HepG2 (cell line): ENCODE measurements around the gene ZNF740. TPM values are rescaled to one million over a fixed set of nuclear protein-coding genes. Genes with fewer than 3 reads are reported as not detected.

Experiments used
- ATAC-seq: fragments of 200-7000 bp; cut with Tn5 transposase; 3 replicates; pipeline ENCODE4 v1.9.1; 2020; ENCODE audit warnings: mild to moderate bottlenecking, moderate library complexity
- BruUV-seq: library from RNA; stranded (reverse); fragments of 400-500 nt; replicated peaks from 2 replicates; lab custom pipeline; 2021; lab: Mats Ljungman, UMichigan
- CTCF ChIA-PET: fragments of 300-600 bp; formaldehyde crosslinking; extraction: SDS; loops from one replicate; lab custom pipeline; 2021; ENCODE audit warnings: low total read pairs, inconsistent platforms, low intra/inter-chr PET ratio; lab: Yijun Ruan, JAX
- POLR2A ChIA-PET: fragments of 350-600 bp; sonication (Branson Sonifier 250); formaldehyde crosslinking; loops from one replicate; lab custom pipeline; 2020; ENCODE audit warnings: antibody characterized with exemption, inconsistent platforms; lab: Yijun Ruan, JAX
- DNase-seq: peaks from one replicate; pipeline ENCODE4 v3.0.0-alpha.2; 2015; ENCODE audit warnings: low spot score
- FAIRE-seq: peaks from 3 replicates; lab custom pipeline; 2011; peaks lifted over from hg19 to GRCh38; lab: Jason Lieb, UNC
- H2AFZ ChIP-seq: one replicate; pipeline ENCODE4 v1.6.1; 2011; ENCODE audit warnings: low read length, inconsistent platforms
- H3K27ac ChIP-seq: fragments of 300-600 bp; 3 replicates; pipeline ENCODE4 v1.8.0; 2011; ENCODE audit warnings: mixed run types, mild to moderate bottlenecking, mixed read lengths, low read length, inconsistent platforms; ENCODE audit not compliant: insufficient read depth; ENCODE audit errors: extremely low read length
- H3K27me3 ChIP-seq, 2 experiments: fragments of 200-600 bp in 1 of 2; 2 replicates in 1 of 2; 3 replicates in 1 of 2; pipeline versions ENCODE4 v1.6.0 to v1.8.0; 2011; ENCODE audit warnings: low read length in 2 of 2, mild to moderate bottlenecking in 2 of 2, moderate library complexity in 2 of 2, inconsistent platforms in 1 of 2; ENCODE audit not compliant: insufficient read depth in 2 of 2, control insufficient read depth in 1 of 2
- H3K36me3 ChIP-seq, 2 experiments: fragments of 200-600 bp in 1 of 2; replicated peaks in 1 of 2; 2 replicates in 1 of 2; 3 replicates in 1 of 2; pipeline versions ENCODE4 v1.5.1 to v1.8.0; 2011; ENCODE audit warnings: low read length in 2 of 2, inconsistent platforms in 1 of 2; ENCODE audit not compliant: insufficient read depth in 2 of 2, control insufficient read depth in 1 of 2
- H3K4me1 ChIP-seq: 2 replicates; pipeline ENCODE4 v1.5.1; 2012; ENCODE audit warnings: low read length, inconsistent platforms; ENCODE audit not compliant: insufficient read depth
- H3K4me2 ChIP-seq: 2 replicates; pipeline ENCODE4 v1.6.0; 2011; ENCODE audit warnings: low read depth, low read length, inconsistent platforms
- H3K4me3 ChIP-seq, 3 experiments: fragments of 200-600 bp in 1 of 3; sonication (generic), shearing (Covaris generic) in 1 of 3; replicated peaks in 1 of 3; 2 replicates each; pipeline ENCODE4 v1.5.1; 2011 to 2016; ENCODE audit warnings: low read length in 3 of 3, inconsistent platforms in 2 of 3, low read depth in 2 of 3, mild to moderate bottlenecking in 2 of 3, control low read depth in 1 of 3, mixed read lengths in 1 of 3; ENCODE audit not compliant: insufficient read depth in 1 of 3
- H3K79me2 ChIP-seq: one replicate; pipeline ENCODE4 v1.6.1; 2011; ENCODE audit warnings: low read length, inconsistent platforms; ENCODE audit not compliant: insufficient read depth
- H3K9ac ChIP-seq: 2 replicates; pipeline ENCODE4 v1.6.0; 2011; ENCODE audit warnings: mild to moderate bottlenecking, low read depth, low read length, inconsistent platforms; ENCODE audit not compliant: insufficient read depth
- H3K9me3 ChIP-seq: 2 replicates; pipeline ENCODE4 v1.5.1; 2012; ENCODE audit warnings: mild to moderate bottlenecking, low read length
- H4K20me1 ChIP-seq: 2 replicates; pipeline ENCODE4 v1.6.0; 2011; ENCODE audit warnings: inconsistent platforms, mild to moderate bottlenecking, low read length, moderate library complexity; ENCODE audit not compliant: insufficient read depth
- DRAP1 ChIP-seq: IDR thresholded peaks from 2 replicates; pipeline ENCODE4 v1.6.1; 2016; ENCODE audit warnings: missing genetic modification reagents, missing compliant biosample characterization
- EHMT2 ChIP-seq: fragments of 200-600 bp; sonication (generic); IDR thresholded peaks from 2 replicates; pipeline ENCODE4 v1.7.0; 2017; ENCODE audit warnings: antibody characterized with exemption, low read depth, low read length, borderline replicate concordance
- HIVEP1 ChIP-seq: sonication (generic); formaldehyde crosslinking; IDR thresholded peaks from 2 replicates; pipeline ENCODE4 v1.4.0; 2020; ENCODE audit warnings: mild to moderate bottlenecking, missing genetic modification reagents
- JUN ChIP-seq: sonication (generic); formaldehyde crosslinking; IDR thresholded peaks from 2 replicates; pipeline ENCODE4 v1.4.0; 2020; ENCODE audit warnings: mild to moderate bottlenecking, missing genetic modification reagents
- KDM5B ChIP-seq: sonication (generic); formaldehyde crosslinking; IDR thresholded peaks from 2 replicates; pipeline ENCODE4 v1.4.0; 2020; ENCODE audit warnings: missing genetic modification reagents, mild to moderate bottlenecking, borderline replicate concordance
- MLLT10 ChIP-seq: sonication (generic); formaldehyde crosslinking; IDR thresholded peaks from 2 replicates; pipeline ENCODE4 v1.4.0; 2020; ENCODE audit warnings: missing genetic modification reagents
- PATZ1 ChIP-seq: sonication (generic); formaldehyde crosslinking; IDR thresholded peaks from 2 replicates; pipeline ENCODE4 v1.4.0; 2020; ENCODE audit warnings: missing genetic modification reagents
- STAT6 ChIP-seq: sonication (generic); formaldehyde crosslinking; IDR thresholded peaks from 2 replicates; pipeline ENCODE4 v1.4.0; 2020; ENCODE audit warnings: missing genetic modification reagents, mild to moderate bottlenecking, borderline replicate concordance
- ZMYM3 ChIP-seq: sonication (generic); formaldehyde crosslinking; IDR thresholded peaks from 2 replicates; pipeline ENCODE4 v1.5.1; 2020; ENCODE audit warnings: mild to moderate bottlenecking, missing genetic modification reagents
- ZNF234 ChIP-seq: sonication (generic); formaldehyde crosslinking; conservative IDR thresholded peaks from 2 replicates; pipeline ENCODE4 v1.5.1; 2020; ENCODE audit warnings: mild to moderate bottlenecking, missing genetic modification reagents
- ZNF879 ChIP-seq: sonication (generic); formaldehyde crosslinking; IDR thresholded peaks from 2 replicates; pipeline ENCODE4 v1.8.1; 2023; ENCODE audit warnings: missing genetic modification reagents
- WGBS: methylation state at CpG from one replicate; pipeline ENCODE4 v1.1.6; 2017; ENCODE audit warnings: low lambda C conversion rate; 5-methylcytosine and 5-hydroxymethylcytosine counted together
- in situ Hi-C: cut with HindIII; loops from 2 replicates; pipeline ENCODE4 v1.10.0; 2017; ENCODE audit warnings: low pct_unique_long_range_greater_than_20kb; ENCODE audit not compliant: extremely low pct_ligation_motif_present
- intact Hi-C: fragments of 100-400 bp; cut with micrococcal nuclease; formaldehyde crosslinking; loops from one replicate; pipeline ENCODE4 v1.10.0; 2022; ENCODE audit not compliant: unreplicated experiment
- polyA plus RNA-seq, 8 experiments: library from polyadenylated mRNA; depleted of rRNA in 3 of 8; stranded (reverse) in 7 of 8; unstranded in 1 of 8; fragments of >200 nt; fragmentation: Illumina TruSeq in 4 of 8; extraction: Trizol in 4 of 8; gene quantifications; 2 replicates each; pipeline versions ENCODE4 v1.2.1 to v1.2.3, GENCODE V29; 2011 to 2016; ENCODE audit warnings: low read depth in 4 of 8, missing spikeins in 1 of 8, mixed read lengths in 1 of 8; ENCODE audit not compliant: insufficient read depth in 1 of 8
- total RNA-seq, 5 experiments: library from RNA; depleted of rRNA; stranded (reverse); fragments of >200 nt; fragmentation: Illumina TruSeq; extraction: Trizol; gene quantifications; 2 replicates each; pipeline ENCODE4 v1.2.3, GENCODE V29; 2016; ENCODE audit warnings: low read depth in 1 of 5

ZNF740 gene
- total and polyA plus RNA-seq, 2 of the 13 experiments (the other 11 are each of a cell fraction or from before 2014, with no cell fraction given), result 16.9 to 19.0 TPM

- TF ChIP-seq ZNF234 (CRISPR knock-in tag) (no peak), PATZ1 (CRISPR knock-in tag) (0 out of 2 replicates have a peak, but pooled peaks have one; percentile 16)
- in situ Hi-C loops (no loop called here), intact Hi-C loops (no loop called here)
- Histone ChIP-seq H2AFZ (no peak overlapping the region), H3K4me3 (no peak overlapping the region), H3K9me3 (no peaks in the 10 kb centered on the region), H3K4me2 (no peak overlapping the region), H3K36me3 (no peaks in the 10 kb centered on the region), H3K79me2 (no peaks in the 10 kb centered on the region), H3K27ac (no peak overlapping the region), H3K9ac (no peak overlapping the region), H3K4me1 (peaks cover 41% of the 10 kb centered on the region), H3K27me3 (no peaks in the 10 kb centered on the region), H4K20me1 (no peaks in the 10 kb centered on the region)
- WGBS, result 79% methylated on average over 13 of the region's 14 CpGs
- no peak for FAIRE-seq
- ChIA-PET CTCF (no interaction called here), POLR2A (interaction anchor here (1.1 to 2.6 kb wide), 2 partner anchors 9 to 16 kb away, joined by 3 to 15 read pairs; partner anchors contain the start of genes CSAD and ZNF740)
- DNase-seq, result no peak
- ATAC-seq, result no peak
- BruUV-seq, result no TSS peak
These were observed 9.4 kb upstream of the ZNF740 start for GRCh38 chr12:53170876-53171724.

GRCh38 chr12:53171725-53172329, 8.7 kb upstream of the ZNF740 start:
- TF ChIP-seq EHMT2 (no peak), MLLT10 (CRISPR knock-in tag) (no peak), HIVEP1 (CRISPR knock-in tag) (no peak), STAT6 (no peak), DRAP1 (CRISPR knock-in tag) (no peak), JUN (CRISPR knock-in tag) (no peak), KDM5B (CRISPR knock-in tag) (no peak), ZNF879 (CRISPR knock-in tag) (no peak), ZMYM3 (CRISPR knock-in tag) (no peak)
- in situ Hi-C loops (no loop called here), intact Hi-C loops (no loop called here)
- H3K79me2 ChIP-seq, result no peaks in the 10 kb centered on the region
- no peaks in the 10 kb centered on the region for H4K20me1 ChIP-seq
- H3K27me3 ChIP-seq, result no peaks in the 10 kb centered on the region
- WGBS, result 36% methylated on average over 10 of the region's 10 CpGs
- no peak for FAIRE-seq
- H3K4me2 ChIP-seq, result peak overlapping the region; percentile 23; the same call in 1 of the 2 replicates
- ATAC-seq, result no peak
- BruUV-seq, result no TSS peak
- CTCF ChIA-PET, result no interaction called here
- H3K9me3 ChIP-seq, result no peaks in the 10 kb centered on the region
- H2AFZ ChIP-seq, result no peak overlapping the region
- no peak overlapping the region for H3K4me3 ChIP-seq
- peaks cover 43% of the 10 kb centered on the region for H3K4me1 ChIP-seq
- H3K36me3 ChIP-seq, result no peaks in the 10 kb centered on the region
- no peak overlapping the region for H3K9ac ChIP-seq
- H3K27ac ChIP-seq, result no peak overlapping the region
- DNase-seq, result peak; percentile 34
- POLR2A ChIA-PET, result interaction anchor here (1.0 to 2.6 kb wide), 3 partner anchors 9 to 69 kb away, joined by 3 to 15 read pairs (median 3); partner anchors contain the start of genes CSAD, SOAT2 and ZNF740
